Testis (tissue), 3 donors: ENCODE results near the gene TTLL1. TPM values are rescaled to one million over a fixed set of nuclear protein-coding genes. Genes with fewer than 3 reads are reported as not detected.

Source experiments
- DNase-seq: peaks from one replicate; pipeline ENCODE4 v3.0.0-alpha.2; 2019
- H3K27ac ChIP-seq, 2 donors: fragments of 200-600 bp; sonication (generic); one replicate each; pipeline ENCODE4 v1.5.1; 2019
- H3K27me3 ChIP-seq: fragments of 200-600 bp; sonication (generic); one replicate; pipeline ENCODE4 v1.5.1; 2019
- H3K36me3 ChIP-seq: fragments of 200-600 bp; sonication (generic); one replicate; pipeline ENCODE4 v1.5.1; 2017; ENCODE audit warnings: low read depth; ENCODE audit errors: missing control alignments
- H3K4me1 ChIP-seq: fragments of 200-600 bp; sonication (generic); one replicate; pipeline ENCODE4 v1.5.1; 2019
- H3K4me3 ChIP-seq, 2 donors: fragments of 200-600 bp; sonication (generic); one replicate each; pipeline ENCODE4 v1.5.1; 2017 to 2019
- H3K9me3 ChIP-seq: fragments of 200-600 bp; sonication (generic); one replicate; pipeline ENCODE4 v1.5.1; 2017
- POLR2A ChIP-seq: fragments of 450-650 bp; IDR thresholded peaks from one replicate; pipeline ENCODE4 v1.6.1; 2017; ENCODE audit warnings: antibody characterized with exemption, mild to moderate bottlenecking, moderate library complexity
- WGBS, 2 donors: methylation state at CpG; one replicate each; pipeline ENCODE4 v1.1.5; 2018; 5-methylcytosine and 5-hydroxymethylcytosine counted together
- intact Hi-C: fragments of 100-400 bp; cut with DNase I; formaldehyde crosslinking; loops from one replicate; pipeline ENCODE4 v1.15.1; 2023; ENCODE audit warnings: low total_unique reads
- polyA plus RNA-seq: library from polyadenylated mRNA; stranded (reverse); fragments of 350-450 nt; fragmentation: Illumina TruSeq; extraction: RNeasy Lipid Tissue Mini Kit (QIAGEN cat#74804); gene quantifications from one replicate; pipeline ENCODE4 v1.2.3, GENCODE V29; 2014; ENCODE audit warnings: low read depth, low replicate concordance; ENCODE audit not compliant: insufficient read depth
- total RNA-seq, 2 donors: library from RNA; depleted of rRNA; stranded (reverse); fragments of >200 nt; gene quantifications; one replicate each; pipeline ENCODE4 v1.2.3, GENCODE V29; 2016
- TF ChIP-seq, protein P1 (sequence below), 3 experiments: fragments of 450-650 bp in 2 of 3; fragments of 200-600 bp in 1 of 3; sonication (generic) in 1 of 3; IDR thresholded peaks; one replicate each; pipeline ENCODE4 v1.5.1; 2016 to 2019; ENCODE audit warnings: antibody characterized with exemption in 3 of 3, mild to moderate bottlenecking in 2 of 3, moderate library complexity in 1 of 3

TTLL1 gene
- total and polyA plus RNA-seq, 3 donors from 2014 or later: 22.5 to 30.0 (median 28.9) TPM

DNA sequence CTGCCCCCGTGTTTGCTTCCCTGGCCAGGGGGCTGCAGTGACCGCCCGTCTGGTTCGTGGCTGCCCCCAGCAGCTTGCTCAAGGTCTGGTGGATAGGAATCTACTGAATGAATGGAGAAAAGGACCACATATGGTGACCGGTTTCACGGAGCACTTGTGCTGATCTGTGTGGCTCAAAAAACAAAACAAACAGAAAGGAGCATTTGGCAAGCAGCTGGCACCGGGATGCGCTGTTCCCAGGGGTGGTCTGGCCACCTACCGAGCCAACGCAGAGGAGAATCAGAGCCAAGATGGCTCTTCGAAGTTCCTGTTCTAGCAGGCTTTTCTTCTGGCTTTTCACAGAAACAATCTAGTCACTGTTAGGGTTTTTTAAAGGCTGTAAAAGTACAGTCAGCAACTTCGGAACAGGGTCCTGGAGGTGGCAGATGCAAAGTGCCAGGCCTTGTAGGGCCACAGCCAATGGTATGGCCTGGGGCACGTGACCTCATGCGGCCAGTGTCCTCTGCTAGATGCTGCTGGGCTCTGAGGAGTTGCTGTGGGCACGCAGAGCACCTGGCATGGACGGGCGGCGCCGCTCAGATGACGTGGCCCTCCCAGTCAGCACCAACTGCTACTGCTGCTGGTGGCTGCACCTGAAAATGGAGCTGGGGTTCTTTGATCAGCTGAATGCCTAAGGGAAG is 47.0 kb downstream of the TTLL1 start:
- 75 to 76% methylated on average over 20 of the region's 20 CpGs for WGBS, 2 donors
- Histone ChIP-seq H3K4me3 (no peak overlapping the region), H3K27me3 (no peaks in the 10 kb centered on the region), H3K4me1 (no peaks in the 10 kb centered on the region), H3K9me3 (no peaks in the 10 kb centered on the region), H3K27ac (no peak overlapping the region), H3K36me3 (no peaks in the 10 kb centered on the region)
- TF ChIP-seq, protein P1, sequence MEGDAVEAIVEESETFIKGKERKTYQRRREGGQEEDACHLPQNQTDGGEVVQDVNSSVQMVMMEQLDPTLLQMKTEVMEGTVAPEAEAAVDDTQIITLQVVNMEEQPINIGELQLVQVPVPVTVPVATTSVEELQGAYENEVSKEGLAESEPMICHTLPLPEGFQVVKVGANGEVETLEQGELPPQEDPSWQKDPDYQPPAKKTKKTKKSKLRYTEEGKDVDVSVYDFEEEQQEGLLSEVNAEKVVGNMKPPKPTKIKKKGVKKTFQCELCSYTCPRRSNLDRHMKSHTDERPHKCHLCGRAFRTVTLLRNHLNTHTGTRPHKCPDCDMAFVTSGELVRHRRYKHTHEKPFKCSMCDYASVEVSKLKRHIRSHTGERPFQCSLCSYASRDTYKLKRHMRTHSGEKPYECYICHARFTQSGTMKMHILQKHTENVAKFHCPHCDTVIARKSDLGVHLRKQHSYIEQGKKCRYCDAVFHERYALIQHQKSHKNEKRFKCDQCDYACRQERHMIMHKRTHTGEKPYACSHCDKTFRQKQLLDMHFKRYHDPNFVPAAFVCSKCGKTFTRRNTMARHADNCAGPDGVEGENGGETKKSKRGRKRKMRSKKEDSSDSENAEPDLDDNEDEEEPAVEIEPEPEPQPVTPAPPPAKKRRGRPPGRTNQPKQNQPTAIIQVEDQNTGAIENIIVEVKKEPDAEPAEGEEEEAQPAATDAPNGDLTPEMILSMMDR (IDR thresholded peaks at IDR 0.05): no peak
- TF ChIP-seq POLR2A: no peak
- DNase-seq: no peak
- intact Hi-C loops: no loop called here

DNA sequence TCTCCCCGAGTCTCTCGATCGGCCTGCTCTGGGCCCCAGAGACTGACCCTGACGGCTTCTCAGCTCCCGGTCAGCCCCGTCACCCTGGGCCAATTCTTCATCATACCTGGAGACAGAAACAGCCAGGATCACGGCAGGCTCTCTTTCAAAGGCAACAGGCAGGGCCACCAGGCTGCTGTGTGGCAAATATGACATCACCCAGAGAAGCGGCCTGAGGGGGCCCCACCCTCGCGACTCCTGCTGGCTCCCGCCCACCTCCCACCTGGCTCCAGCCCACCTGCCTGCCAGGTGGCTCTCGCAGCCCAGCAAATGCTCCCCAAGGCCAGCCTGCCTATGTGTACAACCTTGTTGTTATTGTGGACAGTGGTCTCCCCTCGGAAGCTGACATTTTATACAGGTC is 49.4 kb downstream of the TTLL1 start:
- no peaks in the 10 kb centered on the region for H3K36me3 ChIP-seq
- no peaks in the 10 kb centered on the region for H3K9me3 ChIP-seq
- H3K4me3 ChIP-seq: no peak overlapping the region
- DNase-seq: no peak
- TF ChIP-seq POLR2A: no peak
- TF ChIP-seq, protein P1 (IDR thresholded peaks at IDR 0.05): no peak
- no peak overlapping the region for H3K27ac ChIP-seq
- no peaks in the 10 kb centered on the region for H3K4me1 ChIP-seq
- no peaks in the 10 kb centered on the region for H3K27me3 ChIP-seq
- WGBS, 2 donors: 86 to 88% methylated on average over 12 of the region's 13 CpGs
- intact Hi-C loops: no loop called here

DNA sequence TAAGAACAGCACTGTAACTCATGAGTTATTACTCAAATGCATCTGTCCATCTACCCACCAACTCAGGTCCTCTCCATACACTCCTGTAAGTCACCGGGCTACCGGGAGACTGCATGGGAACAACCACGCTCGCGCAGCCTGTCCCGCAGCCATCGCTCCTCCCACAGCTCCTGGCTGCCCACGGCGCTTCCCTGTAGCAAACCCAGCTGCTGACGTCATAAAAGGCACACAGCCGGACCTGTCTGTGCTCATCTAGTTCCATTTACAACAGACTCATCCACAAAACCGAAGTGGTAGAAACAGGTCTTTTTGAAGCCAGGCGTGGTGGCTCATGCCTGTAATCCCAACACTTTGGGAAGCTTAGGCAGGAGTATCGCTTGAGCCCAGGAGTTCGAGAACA is 50.9 kb downstream of the TTLL1 start:
- TF ChIP-seq, protein P1 (IDR thresholded peaks at IDR 0.05): no peak
- Histone ChIP-seq H3K36me3 (no peaks in the 10 kb centered on the region), H3K27me3 (no peaks in the 10 kb centered on the region), H3K27ac (no peak overlapping the region), H3K4me1 (no peaks in the 10 kb centered on the region), H3K9me3 (no peaks in the 10 kb centered on the region), H3K4me3 (no peak overlapping the region)
- WGBS, 2 donors: 94 to 95% methylated on average over 15 of the region's 15 CpGs
- intact Hi-C loops: no loop called here
- no peak for DNase-seq

DNA sequence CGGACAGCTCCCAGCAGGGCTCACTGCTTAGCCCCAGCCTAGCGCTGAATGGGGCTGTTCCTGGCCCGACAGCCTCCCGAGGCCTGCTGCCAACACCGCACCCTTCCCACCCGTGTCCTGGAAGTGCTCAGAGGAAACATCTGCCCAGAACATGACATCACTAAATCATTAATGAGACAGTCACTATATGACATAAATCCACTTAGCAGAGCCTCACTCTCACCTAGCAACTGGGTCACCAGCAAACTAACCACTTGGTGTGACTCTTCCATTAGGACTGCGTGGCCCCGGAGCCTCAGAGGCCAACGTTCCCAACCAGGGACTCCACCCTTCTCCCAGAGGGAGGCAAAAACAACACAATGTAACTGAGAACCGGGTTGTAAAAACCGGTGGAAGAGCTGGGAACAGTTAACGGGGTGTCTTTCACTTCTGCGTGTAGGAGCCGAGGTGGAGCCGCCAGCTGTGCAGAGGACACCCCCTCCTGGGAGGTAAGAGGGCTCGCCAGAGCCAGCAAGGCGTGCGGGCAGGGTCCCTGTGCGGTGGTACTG is 52.8 kb downstream of the TTLL1 start:
- no peaks in the 10 kb centered on the region for H3K36me3 ChIP-seq
- intact Hi-C loops: no loop called here
- peak; percentile 33 for DNase-seq

More for the DNA sequence above, 52.8 kb downstream of the TTLL1 start:
- no peaks in the 10 kb centered on the region for H3K4me1 ChIP-seq
- H3K9me3 ChIP-seq: no peaks in the 10 kb centered on the region
- H3K4me3 ChIP-seq: no peak overlapping the region
- TF ChIP-seq POLR2A: no peak
- TF ChIP-seq, protein P1 (IDR thresholded peaks at IDR 0.05): no peak
- 41 to 47% methylated on average over 16 to 19 of the region's 19 CpGs for WGBS, 2 donors
- H3K27me3 ChIP-seq: no peaks in the 10 kb centered on the region
- peak overlapping the region in 1 of 2 donors; percentile 36 for H3K27ac ChIP-seq
